ENCODE data around the gene OLA1. TPM values are rescaled to one million over a fixed set of nuclear protein-coding genes. Genes with fewer than 3 reads are reported as not detected.

OLA1 gene
- polyA plus RNA-seq, 1 of the 3 experiments (the other 2 are of a cell fraction): 46.9 TPM

DNA sequence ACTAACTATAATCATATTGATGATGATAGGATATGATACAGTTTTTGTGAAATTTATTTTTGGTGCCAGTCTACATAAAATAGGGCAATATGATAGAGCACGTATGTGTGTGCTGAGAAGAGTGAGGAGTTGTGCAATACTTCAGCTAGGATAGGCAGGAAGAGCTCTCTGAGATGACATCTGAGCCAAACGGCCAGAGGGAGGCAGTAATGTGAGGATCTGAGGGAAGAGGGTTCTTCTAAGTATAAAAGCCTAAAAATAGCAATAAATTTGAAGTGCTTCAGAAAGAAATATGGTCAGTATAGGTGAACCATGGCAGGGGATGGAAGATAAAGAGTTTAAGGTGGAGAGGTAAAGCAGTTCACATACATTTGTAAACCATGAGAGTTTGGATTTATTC lies 102.5 kb downstream of the OLA1 start:
- Histone ChIP-seq H3K27ac (ENCODE audit: low read depth in 2 of 2, low read length in 1 of 2) (no peak overlapping the region), H2AFZ (ENCODE audit: low read depth) (no peak overlapping the region), H3K4me2 (no peak overlapping the region), H3K4me1 (ENCODE audit: control insufficient read depth in 1 of 2, insufficient read depth in 2 of 2, low read depth in 1 of 2, low read length in 1 of 2) (peaks cover 0 to 2% of the 10 kb centered on the region in 2 experiments; a peak in 2 of 4 replicates), H4K20me1 (ENCODE audit: insufficient read depth) (no peaks in the 10 kb centered on the region), H3K27me3 (ENCODE audit: insufficient read depth) (no peaks in the 10 kb centered on the region), H3K36me3 (replicated peaks in 1 of 2; ENCODE audit: control insufficient read depth in 1 of 2, insufficient read depth in 2 of 2, low read length in 1 of 2) (no peaks in the 10 kb centered on the region), H3K4me3 (ENCODE audit: low read depth in 2 of 2, low read length in 1 of 2) (no peak overlapping the region), H3K79me2 (ENCODE audit: insufficient read depth) (peaks cover 20% of the 10 kb centered on the region), H3K9ac (no peak overlapping the region), H3K9me2 (no peaks in the 10 kb centered on the region), H3K9me3 (no peaks in the 10 kb centered on the region), H3F3A (replicated peaks; ENCODE audit: insufficient read depth) (peaks cover 6% of the 10 kb centered on the region)
- 75% methylated on average over 2 of the region's 2 CpGs for WGBS (ENCODE audit: low lambda C conversion rate)
- POLR2A ChIA-PET: no interaction called here
- no peak for TF ChIP-seq CHD2 (IDR thresholded peaks at IDR 0.05; ENCODE audit: low read length, partially characterized antibody)
- TF ChIP-seq, protein P1, sequence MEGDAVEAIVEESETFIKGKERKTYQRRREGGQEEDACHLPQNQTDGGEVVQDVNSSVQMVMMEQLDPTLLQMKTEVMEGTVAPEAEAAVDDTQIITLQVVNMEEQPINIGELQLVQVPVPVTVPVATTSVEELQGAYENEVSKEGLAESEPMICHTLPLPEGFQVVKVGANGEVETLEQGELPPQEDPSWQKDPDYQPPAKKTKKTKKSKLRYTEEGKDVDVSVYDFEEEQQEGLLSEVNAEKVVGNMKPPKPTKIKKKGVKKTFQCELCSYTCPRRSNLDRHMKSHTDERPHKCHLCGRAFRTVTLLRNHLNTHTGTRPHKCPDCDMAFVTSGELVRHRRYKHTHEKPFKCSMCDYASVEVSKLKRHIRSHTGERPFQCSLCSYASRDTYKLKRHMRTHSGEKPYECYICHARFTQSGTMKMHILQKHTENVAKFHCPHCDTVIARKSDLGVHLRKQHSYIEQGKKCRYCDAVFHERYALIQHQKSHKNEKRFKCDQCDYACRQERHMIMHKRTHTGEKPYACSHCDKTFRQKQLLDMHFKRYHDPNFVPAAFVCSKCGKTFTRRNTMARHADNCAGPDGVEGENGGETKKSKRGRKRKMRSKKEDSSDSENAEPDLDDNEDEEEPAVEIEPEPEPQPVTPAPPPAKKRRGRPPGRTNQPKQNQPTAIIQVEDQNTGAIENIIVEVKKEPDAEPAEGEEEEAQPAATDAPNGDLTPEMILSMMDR (IDR thresholded peaks at IDR 0.05): peak; percentile 17; the same call in 1 of the 2 replicates
- TF ChIP-seq, protein P2, sequence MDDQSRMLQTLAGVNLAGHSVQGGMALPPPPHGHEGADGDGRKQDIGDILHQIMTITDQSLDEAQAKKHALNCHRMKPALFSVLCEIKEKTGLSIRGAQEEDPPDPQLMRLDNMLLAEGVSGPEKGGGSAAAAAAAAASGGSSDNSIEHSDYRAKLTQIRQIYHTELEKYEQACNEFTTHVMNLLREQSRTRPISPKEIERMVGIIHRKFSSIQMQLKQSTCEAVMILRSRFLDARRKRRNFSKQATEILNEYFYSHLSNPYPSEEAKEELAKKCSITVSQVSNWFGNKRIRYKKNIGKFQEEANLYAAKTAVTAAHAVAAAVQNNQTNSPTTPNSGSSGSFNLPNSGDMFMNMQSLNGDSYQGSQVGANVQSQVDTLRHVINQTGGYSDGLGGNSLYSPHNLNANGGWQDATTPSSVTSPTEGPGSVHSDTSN (IDR thresholded peaks at IDR 0.05): no peak
- CTCF ChIA-PET: interaction anchor here (0.9 to 1.0 kb wide), 2 partner anchors 193 to 745 kb away, joined by 3 read pairs; no protein-coding TSS in a partner anchor
- DNase-seq: no peak

DNA sequence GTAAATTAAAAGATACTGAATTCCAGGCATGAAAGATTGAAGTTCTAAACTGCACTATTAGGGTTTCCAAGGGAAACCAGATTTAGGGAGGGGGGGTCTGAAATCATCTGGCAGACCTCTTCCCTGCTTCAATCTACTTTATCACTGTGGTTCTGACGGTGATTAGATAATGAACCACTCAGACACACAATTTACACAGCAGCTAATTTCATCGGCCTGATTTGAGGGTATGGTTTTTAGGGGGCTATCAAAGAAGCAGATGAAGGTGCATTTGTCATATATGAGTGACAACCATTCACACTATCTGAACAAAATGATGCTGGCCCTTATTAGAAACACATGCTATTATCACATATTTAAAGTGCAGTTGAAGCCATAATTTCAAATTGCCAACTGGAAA lies 106.0 kb downstream of the OLA1 start:
- ChIA-PET POLR2A (no interaction called here), CTCF (interaction anchor here (0.7 to 1.8 kb wide), 2 partner anchors 9 to 30 kb away, joined by 3 to 5 read pairs; no protein-coding TSS in a partner anchor)
- no peaks in the 10 kb centered on the region for H3K9me2 ChIP-seq
- no peak overlapping the region for H3K9ac ChIP-seq
- H3K27me3 ChIP-seq (ENCODE audit: insufficient read depth): no peaks in the 10 kb centered on the region
- H3K36me3 ChIP-seq (replicated peaks in 1 of 2; ENCODE audit: control insufficient read depth in 1 of 2, insufficient read depth in 2 of 2, low read length in 1 of 2): peaks cover 2 to 13% of the 10 kb centered on the region in 2 experiments
- H3K27ac ChIP-seq (ENCODE audit: low read depth in 2 of 2, low read length in 1 of 2): peak overlapping the region in 1 of 2 experiments; percentile 80; a peak in 2 of 4 replicates
- peaks cover 0 to 2% of the 10 kb centered on the region in 2 experiments; a peak in 2 of 4 replicates for H3K4me1 ChIP-seq (ENCODE audit: control insufficient read depth in 1 of 2, insufficient read depth in 2 of 2, low read depth in 1 of 2, low read length in 1 of 2)
- H4K20me1 ChIP-seq (ENCODE audit: insufficient read depth): no peaks in the 10 kb centered on the region
- H3K4me3 ChIP-seq (ENCODE audit: low read depth in 2 of 2, low read length in 1 of 2): no peak overlapping the region
- 0 out of 2 replicates have a peak, but pooled peaks cover 6% of the 10 kb centered on the region for H3K79me2 ChIP-seq (ENCODE audit: insufficient read depth)
- DNase-seq: peak; percentile 72
- peaks cover 6% of the 10 kb centered on the region for H3F3A ChIP-seq (replicated peaks; ENCODE audit: insufficient read depth)
- H3K4me2 ChIP-seq: no peak overlapping the region
- H2AFZ ChIP-seq (ENCODE audit: low read depth): no peak overlapping the region
- 77% methylated on average over 2 of the region's 2 CpGs for WGBS (ENCODE audit: low lambda C conversion rate)
- H3K9me3 ChIP-seq: no peaks in the 10 kb centered on the region
- no peak for TF ChIP-seq RXRA (IDR thresholded peaks at IDR 0.05; ENCODE audit: borderline replicate concordance, low read depth)
- peak; percentile 87 for TF ChIP-seq FOXJ3 (CRISPR knock-in tag; IDR thresholded peaks at IDR 0.05)
- TF ChIP-seq NFIC (IDR thresholded peaks at IDR 0.05; ENCODE audit: borderline replicate concordance): no peak
- no peak for TF ChIP-seq SMC3 (IDR thresholded peaks at IDR 0.05; ENCODE audit: low read depth, low read length)
- no peak for TF ChIP-seq EZH2phosphoT487 (IDR thresholded peaks at IDR 0.05; ENCODE audit: borderline replicate concordance, low read depth)
- TF ChIP-seq MXI1 (IDR thresholded peaks at IDR 0.05; ENCODE audit: low read depth, low read length): peak; percentile 67
- no peak for TF ChIP-seq FOXM1 (IDR thresholded peaks at IDR 0.05; ENCODE audit: low read depth)
- TF ChIP-seq, protein P3, sequence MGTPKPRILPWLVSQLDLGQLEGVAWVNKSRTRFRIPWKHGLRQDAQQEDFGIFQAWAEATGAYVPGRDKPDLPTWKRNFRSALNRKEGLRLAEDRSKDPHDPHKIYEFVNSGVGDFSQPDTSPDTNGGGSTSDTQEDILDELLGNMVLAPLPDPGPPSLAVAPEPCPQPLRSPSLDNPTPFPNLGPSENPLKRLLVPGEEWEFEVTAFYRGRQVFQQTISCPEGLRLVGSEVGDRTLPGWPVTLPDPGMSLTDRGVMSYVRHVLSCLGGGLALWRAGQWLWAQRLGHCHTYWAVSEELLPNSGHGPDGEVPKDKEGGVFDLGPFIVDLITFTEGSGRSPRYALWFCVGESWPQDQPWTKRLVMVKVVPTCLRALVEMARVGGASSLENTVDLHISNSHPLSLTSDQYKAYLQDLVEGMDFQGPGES (IDR thresholded peaks at IDR 0.05; ENCODE audit: low read depth, low read length): no peak
- TF ChIP-seq, protein P2 (IDR thresholded peaks at IDR 0.05): no peak
- TF ChIP-seq, protein P4, sequence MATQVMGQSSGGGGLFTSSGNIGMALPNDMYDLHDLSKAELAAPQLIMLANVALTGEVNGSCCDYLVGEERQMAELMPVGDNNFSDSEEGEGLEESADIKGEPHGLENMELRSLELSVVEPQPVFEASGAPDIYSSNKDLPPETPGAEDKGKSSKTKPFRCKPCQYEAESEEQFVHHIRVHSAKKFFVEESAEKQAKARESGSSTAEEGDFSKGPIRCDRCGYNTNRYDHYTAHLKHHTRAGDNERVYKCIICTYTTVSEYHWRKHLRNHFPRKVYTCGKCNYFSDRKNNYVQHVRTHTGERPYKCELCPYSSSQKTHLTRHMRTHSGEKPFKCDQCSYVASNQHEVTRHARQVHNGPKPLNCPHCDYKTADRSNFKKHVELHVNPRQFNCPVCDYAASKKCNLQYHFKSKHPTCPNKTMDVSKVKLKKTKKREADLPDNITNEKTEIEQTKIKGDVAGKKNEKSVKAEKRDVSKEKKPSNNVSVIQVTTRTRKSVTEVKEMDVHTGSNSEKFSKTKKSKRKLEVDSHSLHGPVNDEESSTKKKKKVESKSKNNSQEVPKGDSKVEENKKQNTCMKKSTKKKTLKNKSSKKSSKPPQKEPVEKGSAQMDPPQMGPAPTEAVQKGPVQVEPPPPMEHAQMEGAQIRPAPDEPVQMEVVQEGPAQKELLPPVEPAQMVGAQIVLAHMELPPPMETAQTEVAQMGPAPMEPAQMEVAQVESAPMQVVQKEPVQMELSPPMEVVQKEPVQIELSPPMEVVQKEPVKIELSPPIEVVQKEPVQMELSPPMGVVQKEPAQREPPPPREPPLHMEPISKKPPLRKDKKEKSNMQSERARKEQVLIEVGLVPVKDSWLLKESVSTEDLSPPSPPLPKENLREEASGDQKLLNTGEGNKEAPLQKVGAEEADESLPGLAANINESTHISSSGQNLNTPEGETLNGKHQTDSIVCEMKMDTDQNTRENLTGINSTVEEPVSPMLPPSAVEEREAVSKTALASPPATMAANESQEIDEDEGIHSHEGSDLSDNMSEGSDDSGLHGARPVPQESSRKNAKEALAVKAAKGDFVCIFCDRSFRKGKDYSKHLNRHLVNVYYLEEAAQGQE (IDR thresholded peaks at IDR 0.05; ENCODE audit: low read depth, low read length): no peak
- TF ChIP-seq EP300 (IDR thresholded peaks at IDR 0.05; ENCODE audit: borderline replicate concordance in 1 of 2, low read depth in 1 of 2, low read length in 1 of 2): peak in 1 of 2 experiments; percentile 93; a peak in 2 of 4 replicates
- TF ChIP-seq YY1 (IDR thresholded peaks at IDR 0.05; ENCODE audit: low read depth): no peak
- TF ChIP-seq ELF1 (IDR thresholded peaks at IDR 0.05): no peak
- TF ChIP-seq POLR2AphosphoS5 (IDR thresholded peaks at IDR 0.05; ENCODE audit: low read depth, low read length): no peak
- peak; percentile 71 for TF ChIP-seq CHD2 (IDR thresholded peaks at IDR 0.05; ENCODE audit: low read length, partially characterized antibody)
- TF ChIP-seq RAD21 (IDR thresholded peaks at IDR 0.05; ENCODE audit: low read length): no peak
- TF ChIP-seq TEAD4 (IDR thresholded peaks at IDR 0.05; ENCODE audit: borderline replicate concordance, insufficient read depth): no peak
